Neuronal stem cell (in vitro differentiated cells): ENCODE data around the gene GRID1.
"Not testable (repeated sequence)": the region's sequence is repeated elsewhere in the genome, so short reads cannot be mapped to it uniquely, and the experiment has no call there.

ENCODE experiments used
- DNase-seq: peaks from one replicate; pipeline ENCODE4 v3.0.0-alpha.2; 2013; ENCODE audit warnings: low spot score
- H2AFZ ChIP-seq: one replicate; pipeline ENCODE4 v1.6.1; 2013; ENCODE audit warnings: mild to moderate bottlenecking, low read length, inconsistent platforms
- H2AK5ac ChIP-seq: 2 replicates; pipeline ENCODE4 v1.6.1; 2013; ENCODE audit warnings: low read depth, mild to moderate bottlenecking, inconsistent platforms, low read length, moderate library complexity, mixed read lengths
- H2BK120ac ChIP-seq: 2 replicates; pipeline ENCODE4 v1.6.1; 2013; ENCODE audit warnings: low read depth, mild to moderate bottlenecking, inconsistent platforms, low read length, moderate library complexity, mixed read lengths
- H2BK12ac ChIP-seq: one replicate; pipeline ENCODE4 v1.6.1; 2013; ENCODE audit warnings: low read length, inconsistent platforms
- H2BK15ac ChIP-seq: 2 replicates; pipeline ENCODE4 v1.6.1; 2013; ENCODE audit warnings: mild to moderate bottlenecking, low read length, inconsistent platforms, mixed read lengths
- H2BK5ac ChIP-seq: one replicate; pipeline ENCODE4 v1.6.1; 2013; ENCODE audit warnings: inconsistent platforms, mild to moderate bottlenecking, low read length, moderate library complexity
- H3K14ac ChIP-seq: one replicate; pipeline ENCODE4 v1.6.1; 2013; ENCODE audit warnings: low read length, inconsistent platforms
- H3K18ac ChIP-seq: 2 replicates; pipeline ENCODE4 v1.6.1; 2013; ENCODE audit warnings: low read length, inconsistent platforms
- H3K23ac ChIP-seq: 2 replicates; pipeline ENCODE4 v1.6.1; 2013; ENCODE audit warnings: low read depth, mild to moderate bottlenecking, mixed read lengths, low read length, inconsistent platforms; ENCODE audit not compliant: poor library complexity
- H3K27ac ChIP-seq: replicated peaks from 3 replicates; pipeline ENCODE4 v1.5.1; 2013; ENCODE audit warnings: low read length, inconsistent platforms
- H3K27me3 ChIP-seq, 3 experiments: 2 replicates each; pipeline ENCODE4 v1.6.1; 2013; ENCODE audit warnings: low read length in 3 of 3, mild to moderate bottlenecking in 2 of 3, inconsistent platforms in 1 of 3, low read depth in 1 of 3, mixed read lengths in 1 of 3, moderate library complexity in 1 of 3; ENCODE audit not compliant: control insufficient read depth in 3 of 3, insufficient read depth in 3 of 3
- H3K36me3 ChIP-seq, 2 donors: replicated peaks in 1 of 2; 2 replicates each; pipeline ENCODE4 v1.6.1; 2013; ENCODE audit warnings: low read length in 2 of 2; ENCODE audit not compliant: control insufficient read depth in 2 of 2, insufficient read depth in 2 of 2
- H3K4ac ChIP-seq: 2 replicates; pipeline ENCODE4 v1.6.1; 2013; ENCODE audit warnings: inconsistent platforms, mild to moderate bottlenecking, low read length, moderate library complexity
- H3K4me1 ChIP-seq, 2 donors: 1 replicate in 1 of 2; 2 replicates in 1 of 2; pipeline ENCODE4 v1.6.1; 2013; ENCODE audit warnings: low read length in 2 of 2, low read depth in 1 of 2; ENCODE audit not compliant: control insufficient read depth in 2 of 2, insufficient read depth in 1 of 2
- H3K4me2 ChIP-seq: one replicate; pipeline ENCODE4 v1.6.1; 2013; ENCODE audit warnings: mild to moderate bottlenecking, low read length, inconsistent platforms; ENCODE audit not compliant: insufficient read depth, poor library complexity, severe bottlenecking
- H3K4me3 ChIP-seq, 2 donors: 2 replicates each; pipeline ENCODE4 v1.5.1; 2013; ENCODE audit warnings: low read length in 2 of 2, mild to moderate bottlenecking in 2 of 2, inconsistent platforms in 1 of 2, moderate library complexity in 1 of 2
- H3K79me1 ChIP-seq: one replicate; pipeline ENCODE4 v1.6.1; 2013; ENCODE audit warnings: low read depth, mild to moderate bottlenecking, inconsistent platforms, low read length, moderate library complexity
- H3K9ac ChIP-seq: one replicate; pipeline ENCODE4 v1.6.1; 2013; ENCODE audit warnings: mild to moderate bottlenecking, low read depth, low read length, inconsistent platforms; ENCODE audit not compliant: poor library complexity
- H3K9me3 ChIP-seq, 2 donors: replicated peaks in 1 of 2; 2 replicates each; pipeline versions ENCODE3 to v1.6.1; 2013; ENCODE audit warnings: low read length in 2 of 2, mild to moderate bottlenecking in 2 of 2, inconsistent platforms in 1 of 2, low read depth in 1 of 2, mixed read lengths in 1 of 2, moderate library complexity in 1 of 2; ENCODE audit not compliant: control insufficient read depth in 2 of 2, insufficient read depth in 1 of 2
- H4K8ac ChIP-seq: one replicate; pipeline ENCODE4 v1.6.1; 2013; ENCODE audit warnings: low read depth, mild to moderate bottlenecking, inconsistent platforms, low read length, moderate library complexity
- H4K91ac ChIP-seq: one replicate; pipeline ENCODE4 v1.6.1; 2013; ENCODE audit warnings: low read length, low read depth, mild to moderate bottlenecking, inconsistent platforms; ENCODE audit not compliant: poor library complexity
- whole genome bisulfite sequencing, 2 donors: extraction: QIAGEN DNeasy Blood & Tissue Kit; methylation state at CpG; one replicate each; pipeline ENCODE4 v1.1.7; 2013; ENCODE audit warnings: missing lambda C conversion rate in 2 of 2, mixed read lengths in 1 of 2; ENCODE audit not compliant: insufficient read length in 2 of 2, insufficient replicate concordance in 1 of 2; ENCODE audit errors: extremely low coverage in 2 of 2; 5-methylcytosine and 5-hydroxymethylcytosine counted together

Gene GRID1

DNA sequence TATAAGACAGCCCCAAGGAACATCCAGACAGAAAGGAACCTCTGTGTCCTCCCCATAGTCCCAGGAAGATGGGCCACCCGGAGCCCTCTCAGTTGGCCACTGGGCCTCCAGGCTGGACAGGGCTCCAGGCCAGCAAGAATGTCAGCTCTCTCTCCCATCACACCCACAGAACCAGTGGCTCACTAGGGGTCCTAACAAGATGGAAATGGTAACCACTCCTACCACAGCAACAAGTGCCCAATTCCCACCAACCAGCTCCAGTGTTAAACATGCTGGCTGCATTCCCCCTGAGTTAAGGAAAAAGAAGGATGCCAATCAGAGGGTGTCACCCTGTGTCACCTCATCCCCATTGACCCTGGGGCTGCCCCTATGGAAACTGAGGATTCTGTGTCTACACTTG is 333.0 kb downstream of the GRID1 start:
- Histone ChIP-seq H4K8ac (no peak overlapping the region), H3K18ac (no peak overlapping the region), H3K27ac (no peak overlapping the region), H2BK120ac (no peak overlapping the region), H3K14ac (no peak overlapping the region), H3K9me3 (peaks cover 0 to 6% of the 10 kb centered on the region in 2 donors), H4K91ac (no peak overlapping the region), H2BK12ac (no peak overlapping the region), H2BK15ac (no peak overlapping the region), H3K4me1 (no peaks in the 10 kb centered on the region), H3K4me3 (no peak overlapping the region), H3K36me3 (no peaks in the 10 kb centered on the region), H2AFZ (no peak overlapping the region), H3K23ac (no peak overlapping the region), H3K4me2 (no peak overlapping the region), H3K9ac (no peak overlapping the region), H3K79me1 (no peaks in the 10 kb centered on the region), H2AK5ac (no peak overlapping the region), H3K4ac (no peak overlapping the region), H2BK5ac (no peak overlapping the region), H3K27me3 (no peaks in the 10 kb centered on the region)
- no CpG with 5 or more reads among the region's 1 CpG for WGBS, 2 donors
- no peak for DNase-seq

DNA sequence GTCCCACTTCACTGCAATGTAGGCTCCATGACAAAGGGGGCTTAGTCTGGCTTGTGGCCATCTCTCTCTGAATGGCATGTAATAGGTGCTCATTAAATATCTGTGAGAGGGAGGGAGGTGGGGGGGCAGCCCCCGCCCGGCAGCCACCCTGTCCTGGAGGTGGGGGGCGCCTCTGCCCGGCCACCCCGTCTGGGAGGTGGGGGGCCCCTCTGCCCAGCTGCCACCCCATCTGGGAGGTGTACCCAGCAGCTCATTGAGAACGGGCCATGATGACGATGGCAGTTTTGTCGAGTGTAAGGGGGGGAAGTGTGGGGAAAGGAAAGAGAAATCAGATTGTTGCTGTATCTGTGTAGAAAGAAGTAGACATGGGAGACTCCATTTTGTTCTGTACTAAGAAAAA is 334.5 kb downstream of the GRID1 start:
- WGBS, 2 donors, result 89% methylated on average over 1 of the region's 8 CpGs; no CpG with 5 or more reads in 1 of the 2 donors
- not testable (repeated sequence) for H3K9me3 ChIP-seq, H4K91ac ChIP-seq, H3K4me1 ChIP-seq, H3K27me3 ChIP-seq, H3K9ac ChIP-seq, H3K4me3 ChIP-seq, H2BK5ac ChIP-seq, H3K79me1 ChIP-seq, H3K23ac ChIP-seq, H2AFZ ChIP-seq, H3K27ac ChIP-seq, DNase-seq, H2BK12ac ChIP-seq, H2BK120ac ChIP-seq, H2AK5ac ChIP-seq, H3K4ac ChIP-seq, H3K4me2 ChIP-seq, H3K18ac ChIP-seq, H3K36me3 ChIP-seq, H3K14ac ChIP-seq, H2BK15ac ChIP-seq, H4K8ac ChIP-seq

DNA sequence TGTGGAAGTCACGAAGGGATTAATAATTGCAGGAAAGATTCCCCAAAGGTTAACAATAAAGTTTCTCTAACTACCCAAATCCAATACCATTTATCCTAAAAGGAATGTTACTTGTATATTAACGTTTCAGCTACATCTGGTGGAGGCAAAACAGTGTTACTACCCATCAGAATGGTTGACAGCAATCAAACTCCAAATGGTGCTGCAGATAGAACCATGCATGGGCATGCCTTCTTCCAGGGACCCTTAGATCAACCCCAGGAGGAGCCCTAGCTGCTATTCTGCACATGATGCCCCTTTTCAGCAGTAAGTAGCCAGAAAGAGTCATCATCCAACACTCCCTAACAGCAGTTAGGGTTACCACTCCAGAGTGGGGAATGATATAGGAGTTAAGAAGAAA is 336.3 kb downstream of the GRID1 start:
- Histone ChIP-seq H2BK120ac (no peak overlapping the region), H3K27ac (no peak overlapping the region), H4K8ac (no peak overlapping the region), H3K27me3 (no peaks in the 10 kb centered on the region), H3K4me1 (no peaks in the 10 kb centered on the region), H3K23ac (no peak overlapping the region), H2AFZ (no peak overlapping the region), H3K36me3 (no peaks in the 10 kb centered on the region), H2BK5ac (no peak overlapping the region), H3K18ac (no peak overlapping the region), H3K14ac (no peak overlapping the region), H3K4ac (no peak overlapping the region), H2AK5ac (no peak overlapping the region), H2BK15ac (no peak overlapping the region), H4K91ac (no peak overlapping the region), H3K4me2 (no peak overlapping the region), H3K9ac (no peak overlapping the region), H3K4me3 (no peak overlapping the region), H3K9me3 (peaks cover 0 to 6% of the 10 kb centered on the region in 2 donors), H3K79me1 (no peaks in the 10 kb centered on the region), H2BK12ac (no peak overlapping the region)
- no peak for DNase-seq
- no CpG with 5 or more reads among the region's 2 CpGs for WGBS, 2 donors

DNA sequence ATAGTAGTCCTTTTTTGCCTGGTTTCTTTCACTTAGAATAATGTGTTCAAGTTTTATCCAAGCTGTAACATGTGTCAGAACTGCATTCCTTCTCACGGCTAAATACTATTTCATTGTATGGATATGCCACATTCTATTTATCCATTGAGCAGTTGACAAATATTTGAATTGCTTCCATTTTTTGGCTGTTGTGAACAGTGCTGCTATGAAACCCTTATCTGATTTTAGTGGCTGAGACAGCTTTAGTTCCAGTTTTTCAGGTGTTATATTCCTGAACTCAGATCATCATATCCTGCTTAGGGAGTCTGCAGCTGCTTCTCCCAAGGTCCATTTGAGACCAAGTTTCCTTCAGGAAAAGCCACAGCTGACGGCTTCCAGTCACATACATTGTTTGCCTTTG is 339.2 kb downstream of the GRID1 start:
- H2BK5ac ChIP-seq, result no peak overlapping the region
- H3K9me3 ChIP-seq, result peaks cover 0 to 6% of the 10 kb centered on the region in 2 donors
- no peak overlapping the region for H2BK120ac ChIP-seq
- H3K18ac ChIP-seq, result no peak overlapping the region
- no peak overlapping the region for H2BK15ac ChIP-seq
- H2AFZ ChIP-seq, result no peak overlapping the region
- no peak overlapping the region for H3K14ac ChIP-seq
- H4K91ac ChIP-seq, result no peak overlapping the region
- H3K4me3 ChIP-seq, result no peak overlapping the region
- no peak overlapping the region for H4K8ac ChIP-seq
- no peaks in the 10 kb centered on the region for H3K36me3 ChIP-seq
- H3K79me1 ChIP-seq, result no peaks in the 10 kb centered on the region
- H3K23ac ChIP-seq, result no peak overlapping the region
- WGBS, 2 donors, result no CpG with 5 or more reads among the region's 2 CpGs
- H3K27ac ChIP-seq, result no peak overlapping the region
- no peak overlapping the region for H2AK5ac ChIP-seq
- no peaks in the 10 kb centered on the region for H3K4me1 ChIP-seq
- no peak overlapping the region for H3K4me2 ChIP-seq
- DNase-seq, result no peak
- H2BK12ac ChIP-seq, result no peak overlapping the region
- no peak overlapping the region for H3K9ac ChIP-seq
- H3K4ac ChIP-seq, result no peak overlapping the region
- H3K27me3 ChIP-seq, result no peaks in the 10 kb centered on the region
